Measurements from ENCODE around the gene ARHGAP4.

ARHGAP4 gene

GRCh38 chrX:153939573-153939972 lies 13.5 kb upstream of the ARHGAP4 start:
- TF ChIP-seq EGR1 (IDR thresholded peaks at IDR 0.05) (no peak), MAX (IDR thresholded peaks at IDR 0.05) (no peak), YY1 (IDR thresholded peaks at IDR 0.05; ENCODE audit: low read depth) (no peak), USF1 (IDR thresholded peaks at IDR 0.05) (no peak), ZBTB7A (IDR thresholded peaks at IDR 0.05; ENCODE audit: low read depth) (no peak), FOXM1 (IDR thresholded peaks at IDR 0.05; ENCODE audit: borderline replicate concordance, low read depth) (no peak), TAF1 (IDR thresholded peaks at IDR 0.05; ENCODE audit: low read depth) (no peak), CEBPB (IDR thresholded peaks at IDR 0.05) (no peak), REST (IDR thresholded peaks at IDR 0.05; ENCODE audit: low read depth) (no peak), TEAD4 (IDR thresholded peaks at IDR 0.05) (no peak), TCF12 (IDR thresholded peaks at IDR 0.05; ENCODE audit: low read depth) (no peak), CREB1 (IDR thresholded peaks at IDR 0.05; ENCODE audit: low read depth) (no peak), NFIC (IDR thresholded peaks at IDR 0.05) (no peak)

GRCh38 chrX:153938226-153938786 lies 12.2 kb upstream of the ARHGAP4 start:
- TF ChIP-seq FOXM1 (IDR thresholded peaks at IDR 0.05; ENCODE audit: borderline replicate concordance, low read depth) (no peak), REST (IDR thresholded peaks at IDR 0.05; ENCODE audit: low read depth) (no peak), USF1 (IDR thresholded peaks at IDR 0.05) (no peak), RAD21 (IDR thresholded peaks at IDR 0.05; ENCODE audit: low read depth) (no peak), YY1 (IDR thresholded peaks at IDR 0.05; ENCODE audit: low read depth) (no peak), CEBPB (IDR thresholded peaks at IDR 0.05) (no peak), TCF12 (IDR thresholded peaks at IDR 0.05; ENCODE audit: low read depth) (no peak), TEAD4 (IDR thresholded peaks at IDR 0.05) (no peak), CREB1 (IDR thresholded peaks at IDR 0.05; ENCODE audit: low read depth) (no peak), EP300 (IDR thresholded peaks at IDR 0.05; ENCODE audit: borderline replicate concordance) (no peak), EGR1 (IDR thresholded peaks at IDR 0.05) (no peak), TAF1 (IDR thresholded peaks at IDR 0.05; ENCODE audit: low read depth) (no peak), ZBTB7A (IDR thresholded peaks at IDR 0.05; ENCODE audit: low read depth) (no peak), MAX (IDR thresholded peaks at IDR 0.05) (no peak), NFIC (IDR thresholded peaks at IDR 0.05) (no peak)

- no peak for TF ChIP-seq MAX (IDR thresholded peaks at IDR 0.05)
Measured at GRCh38 chrX:153937056-153937455, 11.0 kb upstream of the ARHGAP4 start.

GRCh38 chrX:153935326-153935851 lies 9.3 kb upstream of the ARHGAP4 start:
- TF ChIP-seq USF1 (IDR thresholded peaks at IDR 0.05) (no peak), CEBPB (IDR thresholded peaks at IDR 0.05) (no peak), TEAD4 (IDR thresholded peaks at IDR 0.05) (no peak), MAX (IDR thresholded peaks at IDR 0.05) (peak; percentile 45; the same call in 1 of the 2 replicates)

GRCh38 chrX:153934762-153935325 lies 8.8 kb upstream of the ARHGAP4 start, which contains the start of gene NAA10:
TSS of gene NAA10 (minus strand) at chrX:153935037. CDS start at chrX:153934904, 133 bp downstream.
- no peak for TF ChIP-seq REST (IDR thresholded peaks at IDR 0.05; ENCODE audit: low read depth)
- no peak for TF ChIP-seq USF1 (IDR thresholded peaks at IDR 0.05)
- TF ChIP-seq NFIC (IDR thresholded peaks at IDR 0.05): no peak
- TF ChIP-seq MAX (IDR thresholded peaks at IDR 0.05): no peak; the same call in 1 of the 2 replicates
- TF ChIP-seq RAD21 (IDR thresholded peaks at IDR 0.05; ENCODE audit: low read depth): no peak
